MCF 10A (cell line): ENCODE results near the gene C21orf58. TPM values are rescaled to one million over a fixed set of nuclear protein-coding genes. Genes with fewer than 3 reads are reported as not detected.

ENCODE experiments used
- BruUV-seq: library from RNA; stranded (reverse); fragments of 400-500 nt; replicated peaks from 2 replicates; lab custom pipeline; 2021; lab: Mats Ljungman, UMichigan
- CTCF ChIA-PET: fragments of 300-600 bp; sonication (Branson Sonifier 250); formaldehyde crosslinking; extraction: SDS; loops from one replicate; lab custom pipeline; 2021; ENCODE audit warnings: antibody characterized with exemption, inconsistent platforms; lab: Yijun Ruan, JAX
- POLR2A ChIA-PET: fragments of 300-600, 350-650 bp; sonication (Branson Sonifier 250); formaldehyde crosslinking; extraction: SDS; loops from one replicate; lab custom pipeline; 2020; ENCODE audit warnings: antibody characterized with exemption, inconsistent platforms; lab: Yijun Ruan, JAX
- DNase-seq: peaks from one replicate; pipeline ENCODE4 v3.0.0-alpha.2; 2018; ENCODE audit not compliant: unreplicated experiment
- H3K27ac Mint-ChIP-seq: one replicate; pipeline ENCODE4 v1.8.0; 2022; ENCODE audit warnings: mild to moderate bottlenecking, low read depth, mixed read lengths; ENCODE audit not compliant: unreplicated experiment
- H3K27me3 Mint-ChIP-seq: one replicate; pipeline ENCODE4 v1.8.0; 2022; ENCODE audit warnings: mixed read lengths; ENCODE audit not compliant: insufficient read depth, unreplicated experiment
- H3K36me3 Mint-ChIP-seq: one replicate; pipeline ENCODE4 v1.8.0; 2022; ENCODE audit warnings: mild to moderate bottlenecking, moderate library complexity, mixed read lengths; ENCODE audit not compliant: insufficient read depth, unreplicated experiment
- H3K4me1 Mint-ChIP-seq: one replicate; pipeline ENCODE4 v1.8.0; 2022; ENCODE audit warnings: mixed read lengths; ENCODE audit not compliant: insufficient read depth, unreplicated experiment
- H3K4me3 Mint-ChIP-seq: one replicate; pipeline ENCODE4 v1.8.0; 2022; ENCODE audit warnings: mild to moderate bottlenecking, moderate library complexity, mixed read lengths; ENCODE audit not compliant: unreplicated experiment
- H3K9me3 Mint-ChIP-seq: one replicate; pipeline ENCODE4 v1.8.0; 2022; ENCODE audit warnings: mixed read lengths; ENCODE audit not compliant: unreplicated experiment
- intact Hi-C: fragments of 100-400 bp; cut with micrococcal nuclease; formaldehyde crosslinking; loops from 2 replicates; pipeline ENCODE4 v1.14.1; 2022
- total RNA-seq: library from RNA; stranded (reverse); gene quantifications from 2 replicates; pipeline ENCODE4 v1.2.3, GENCODE V29; 2022
- TF ChIP-seq, protein P1 (sequence below): fragments of 200-600 bp; IDR thresholded peaks from one replicate; pipeline ENCODE4 v1.8.0; 2022; ENCODE audit warnings: antibody characterized with exemption, mild to moderate bottlenecking; ENCODE audit not compliant: unreplicated experiment

The C21orf58 gene
- total RNA-seq, 1 experiment from 2014 or later: 7.8 TPM

DNA sequence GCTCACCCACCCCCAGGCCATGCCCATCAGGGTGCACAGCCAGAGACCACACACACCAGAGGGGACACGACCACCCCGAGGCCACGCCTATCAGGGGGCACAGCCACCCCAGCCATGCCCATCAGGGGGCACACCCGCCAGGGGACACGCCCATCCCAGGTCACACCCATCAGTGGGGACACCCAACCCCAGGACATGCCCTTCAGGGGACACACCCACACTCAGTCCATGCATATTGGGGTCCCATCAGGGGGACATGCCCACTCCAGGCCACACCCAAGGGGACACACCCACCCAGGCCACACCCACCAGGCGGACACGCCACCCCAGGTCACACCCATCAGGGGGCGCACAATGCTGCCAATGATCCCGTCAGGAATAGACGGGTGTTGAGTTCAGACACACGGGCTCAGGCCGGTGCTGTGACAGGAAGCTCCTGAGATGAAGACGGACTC, 59.0 kb downstream of the C21orf58 start:
- H3K9me3 Mint-ChIP-seq: no peaks in the 10 kb centered on the region
- H3K27ac Mint-ChIP-seq: peak overlapping the region; percentile 79
- TF ChIP-seq, protein P1, sequence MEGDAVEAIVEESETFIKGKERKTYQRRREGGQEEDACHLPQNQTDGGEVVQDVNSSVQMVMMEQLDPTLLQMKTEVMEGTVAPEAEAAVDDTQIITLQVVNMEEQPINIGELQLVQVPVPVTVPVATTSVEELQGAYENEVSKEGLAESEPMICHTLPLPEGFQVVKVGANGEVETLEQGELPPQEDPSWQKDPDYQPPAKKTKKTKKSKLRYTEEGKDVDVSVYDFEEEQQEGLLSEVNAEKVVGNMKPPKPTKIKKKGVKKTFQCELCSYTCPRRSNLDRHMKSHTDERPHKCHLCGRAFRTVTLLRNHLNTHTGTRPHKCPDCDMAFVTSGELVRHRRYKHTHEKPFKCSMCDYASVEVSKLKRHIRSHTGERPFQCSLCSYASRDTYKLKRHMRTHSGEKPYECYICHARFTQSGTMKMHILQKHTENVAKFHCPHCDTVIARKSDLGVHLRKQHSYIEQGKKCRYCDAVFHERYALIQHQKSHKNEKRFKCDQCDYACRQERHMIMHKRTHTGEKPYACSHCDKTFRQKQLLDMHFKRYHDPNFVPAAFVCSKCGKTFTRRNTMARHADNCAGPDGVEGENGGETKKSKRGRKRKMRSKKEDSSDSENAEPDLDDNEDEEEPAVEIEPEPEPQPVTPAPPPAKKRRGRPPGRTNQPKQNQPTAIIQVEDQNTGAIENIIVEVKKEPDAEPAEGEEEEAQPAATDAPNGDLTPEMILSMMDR: no peak
- no peak overlapping the region for H3K4me3 Mint-ChIP-seq
- DNase-seq: no peak
- no TSS peak for BruUV-seq
- intact Hi-C loops: no loop called here
- H3K36me3 Mint-ChIP-seq: peaks cover 97% of the 10 kb centered on the region
- ChIA-PET CTCF (no interaction called here), POLR2A (no interaction called here)
- H3K4me1 Mint-ChIP-seq: no peaks in the 10 kb centered on the region
- no peaks in the 10 kb centered on the region for H3K27me3 Mint-ChIP-seq

DNA sequence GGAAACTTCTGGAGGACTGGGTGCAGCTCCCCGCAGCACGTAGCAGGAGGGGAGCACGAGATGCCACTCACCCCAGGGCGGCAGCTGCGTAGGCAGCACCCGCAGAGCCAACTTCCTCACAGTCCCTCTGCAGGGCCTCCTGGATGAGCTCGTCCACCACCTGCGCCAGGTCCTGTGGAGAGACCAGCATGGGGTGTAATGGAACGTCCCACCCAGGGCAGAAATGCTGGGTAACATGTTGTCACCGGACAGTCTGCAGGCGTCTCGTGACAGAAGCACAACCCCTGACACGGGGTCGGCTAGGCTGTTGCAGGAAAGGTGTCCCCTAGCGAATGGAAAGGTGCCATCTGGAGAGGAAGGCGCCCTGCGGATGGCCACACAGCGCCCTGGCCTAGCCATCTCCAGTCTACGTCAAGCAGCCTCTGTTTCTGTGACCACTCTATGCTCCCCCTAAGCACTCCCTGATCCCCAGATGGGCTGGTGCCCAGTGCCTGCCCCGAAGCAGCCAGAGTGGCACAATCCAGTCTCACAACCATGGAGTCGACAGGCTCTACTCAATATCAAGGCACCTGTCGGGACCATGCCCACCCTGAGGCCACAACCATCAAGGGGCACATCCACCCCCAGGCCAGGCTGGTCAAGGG, 59.5 kb downstream of the C21orf58 start:
- no peaks in the 10 kb centered on the region for H3K4me1 Mint-ChIP-seq
- TF ChIP-seq, protein P1: no peak
- peaks cover 97% of the 10 kb centered on the region for H3K36me3 Mint-ChIP-seq
- H3K27me3 Mint-ChIP-seq: no peaks in the 10 kb centered on the region
- POLR2A ChIA-PET: no interaction called here
- no peak overlapping the region for H3K4me3 Mint-ChIP-seq
- DNase-seq: no peak
- no peak overlapping the region for H3K27ac Mint-ChIP-seq
- intact Hi-C loops: no loop called here
- CTCF ChIA-PET: no interaction called here
- no peaks in the 10 kb centered on the region for H3K9me3 Mint-ChIP-seq
- no TSS peak for BruUV-seq

DNA sequence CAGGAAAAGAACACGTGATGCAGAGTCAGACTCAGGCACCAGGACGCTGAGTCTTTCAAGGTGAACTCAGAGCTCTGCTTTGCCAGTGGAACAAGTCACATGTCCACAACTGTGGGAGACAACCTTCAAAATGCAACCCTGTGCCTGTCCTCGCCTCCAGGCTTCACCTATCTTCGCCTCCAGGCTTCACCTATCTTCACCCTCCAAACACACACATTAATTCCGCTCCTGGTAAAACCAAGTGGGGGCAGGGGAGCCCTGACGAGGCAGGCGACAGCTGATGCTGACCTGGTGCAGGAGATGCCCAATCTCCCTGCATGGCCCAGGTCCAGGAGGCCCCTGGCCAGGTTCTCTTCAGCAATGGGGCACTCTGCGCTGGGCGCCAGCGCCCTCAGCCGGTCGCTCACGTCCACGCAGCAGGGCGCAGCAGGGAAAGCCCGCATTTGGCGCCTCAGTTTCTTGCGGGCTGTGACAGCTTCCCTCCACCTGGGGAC, 67.1 kb downstream of the C21orf58 start:
- POLR2A ChIA-PET: interaction anchor here (0.6 kb wide), 1 partner anchor 50 kb away, joined by 3 read pairs; no protein-coding TSS in a partner anchor
- no TSS peak for BruUV-seq
- H3K36me3 Mint-ChIP-seq: peaks cover 100% of the 10 kb centered on the region
- H3K27me3 Mint-ChIP-seq: no peaks in the 10 kb centered on the region
- H3K4me3 Mint-ChIP-seq: no peak overlapping the region
- CTCF ChIA-PET: interaction anchor here (0.8 kb wide), 1 partner anchor 140 kb away, joined by 3 read pairs; no protein-coding TSS in a partner anchor
- no peaks in the 10 kb centered on the region for H3K9me3 Mint-ChIP-seq
- TF ChIP-seq, protein P1: no peak
- DNase-seq: no peak
- intact Hi-C loops: no loop called here
- H3K4me1 Mint-ChIP-seq: peaks cover 11% of the 10 kb centered on the region
- H3K27ac Mint-ChIP-seq: no peak overlapping the region

DNA sequence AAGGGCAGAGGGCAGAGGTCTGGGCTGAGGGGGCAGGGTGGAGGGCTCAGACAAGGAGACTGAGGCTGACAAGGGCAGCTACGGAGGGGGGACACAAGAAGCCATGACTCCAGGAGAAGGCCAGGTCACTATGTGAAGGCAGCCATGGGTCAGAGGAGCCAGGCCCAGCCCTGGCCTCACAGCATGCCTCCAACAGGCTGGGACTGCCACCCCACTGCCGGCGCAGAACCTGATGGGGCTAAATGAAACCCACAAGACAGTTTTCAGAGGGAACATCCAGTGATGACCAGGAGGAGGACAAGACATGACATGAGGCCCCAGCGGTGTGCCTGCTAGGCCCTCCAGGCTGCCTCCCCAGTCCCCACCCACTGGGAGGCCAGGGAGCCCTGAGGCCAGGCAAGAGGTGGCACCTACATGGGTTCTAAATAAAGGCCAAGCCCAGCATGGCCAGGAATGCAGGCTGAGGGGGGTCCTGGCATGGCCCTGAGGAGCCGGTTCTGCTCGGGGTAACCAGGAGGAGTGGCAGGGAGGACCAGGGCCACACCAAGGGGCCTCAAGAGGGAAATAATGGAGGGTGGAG, 67.8 kb downstream of the C21orf58 start:
- POLR2A ChIA-PET: no interaction called here
- CTCF ChIA-PET: no interaction called here
- TF ChIP-seq, protein P1: no peak
- BruUV-seq: no TSS peak
- Mint-ChIP-seq H3K27me3 (no peaks in the 10 kb centered on the region), H3K9me3 (no peaks in the 10 kb centered on the region), H3K4me1 (peaks cover 11% of the 10 kb centered on the region), H3K27ac (peak overlapping the region; percentile 63), H3K4me3 (no peak overlapping the region), H3K36me3 (peaks cover 100% of the 10 kb centered on the region)
- no peak for DNase-seq
- intact Hi-C loops: no loop called here
